ENCODE results near the gene TMOD2. TPM values are rescaled to one million over a fixed set of nuclear protein-coding genes. Genes with fewer than 3 reads are reported as not detected.

Gene TMOD2
- total and polyA plus RNA-seq, 2 of the 8 experiments (the other 6 are each of a cell fraction or from before 2014, with no cell fraction given) = 0.80 to 6.5 TPM

DNA sequence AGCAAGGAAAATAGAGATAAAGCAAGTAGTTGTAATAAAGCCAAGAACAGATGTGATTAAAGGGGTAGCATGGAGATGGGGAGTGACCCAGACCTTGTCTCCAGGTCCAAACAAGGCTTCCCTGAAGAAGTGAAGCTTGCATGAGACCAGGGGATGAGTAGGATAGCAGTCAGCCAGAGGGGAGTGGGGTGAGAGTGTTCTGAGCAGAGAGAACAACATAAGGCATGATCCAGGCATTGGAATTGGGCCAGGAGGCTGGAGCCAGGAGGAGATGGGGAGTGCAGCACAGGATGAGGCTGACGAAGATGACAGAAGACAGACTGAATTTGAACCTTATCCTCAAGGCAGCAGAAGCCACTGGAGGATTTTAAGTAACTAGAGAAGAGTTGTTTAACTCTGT, 7.2 kb downstream of the TMOD2 start:
- Histone ChIP-seq H3K4ac (replicated peaks; ENCODE audit: insufficient read length, low read depth, low read length) (no peak overlapping the region), H3K56ac (replicated peaks; ENCODE audit: insufficient read length, low read depth, low read length) (no peak overlapping the region), H2BK5ac (ENCODE audit: low read depth, low read length) (no peak overlapping the region), H2AK5ac (ENCODE audit: low read depth, low read length) (no peak overlapping the region), H3K23me2 (ENCODE audit: low read depth, low read length) (no peaks in the 10 kb centered on the region), H3K79me1 (ENCODE audit: low read depth, low read length) (no peaks in the 10 kb centered on the region; the same call in 1 of the 2 replicates), H3K4me3 (ENCODE audit: extremely low read depth in 1 of 4, insufficient read depth in 2 of 4, low read depth in 3 of 4, low read length in 4 of 4) (no peak overlapping the region), H4K91ac (replicated peaks; ENCODE audit: insufficient read length, low read length) (no peak overlapping the region), H3K79me2 (ENCODE audit: control insufficient read depth in 1 of 2, insufficient read depth in 2 of 2, low read length in 2 of 2) (no peaks in the 10 kb centered on the region), H3K18ac (ENCODE audit: extremely low read depth, low read length) (no peak overlapping the region), H3K9ac (replicated peaks in 1 of 4; ENCODE audit: extremely low read depth in 1 of 4, low read depth in 3 of 4, low read length in 3 of 4) (no peak overlapping the region), H2BK20ac (ENCODE audit: low read length) (peak overlapping the region; percentile 26; the same call in 1 of the 2 replicates), H2BK12ac (ENCODE audit: low read depth, low read length) (no peak overlapping the region), H4K8ac (ENCODE audit: extremely low read depth, insufficient read depth, low read length) (no peak overlapping the region), H2BK15ac (ENCODE audit: low read length) (no peak overlapping the region), H3K4me1 (replicated peaks in 1 of 4; ENCODE audit: control insufficient read depth in 3 of 4, insufficient read depth in 4 of 4, low read length in 3 of 4) (no peaks in the 10 kb centered on the region), H3K27me3 (replicated peaks in 1 of 4; ENCODE audit: control insufficient read depth in 3 of 4, extremely low read depth in 1 of 4, insufficient read depth in 3 of 4, low read length in 3 of 4) (no peaks in the 10 kb centered on the region; a peak in 3 of 7 replicates), H2AFZ (ENCODE audit: low read length) (no peak overlapping the region), H3K4me2 (ENCODE audit: insufficient read depth in 1 of 2, low read depth in 2 of 2, low read length in 2 of 2) (no peak overlapping the region), H3K23ac (ENCODE audit: insufficient read length) (no peak overlapping the region), H3K14ac (ENCODE audit: insufficient read length) (no peak overlapping the region), H4K5ac (ENCODE audit: insufficient read length, low read depth, low read length) (no peak overlapping the region), H3K9me3 (ENCODE audit: insufficient read depth in 2 of 2, low read depth in 1 of 2, low read length in 1 of 2) (no peaks in the 10 kb centered on the region), H3K27ac (ENCODE audit: low read depth, low read length) (no peak overlapping the region), H4K20me1 (replicated peaks in 1 of 2; ENCODE audit: control insufficient read depth in 1 of 2, insufficient read depth in 2 of 2, low read length in 2 of 2) (peaks cover 0 to 4% of the 10 kb centered on the region in 2 experiments), H2BK120ac (replicated peaks; ENCODE audit: low read depth, low read length) (no peak overlapping the region), H3K36me3 (ENCODE audit: control insufficient read depth in 2 of 4, insufficient read depth in 4 of 4, low read length in 3 of 4) (no peaks in the 10 kb centered on the region)
- ChIA-PET CTCF (ENCODE audit: partially characterized antibody) (interaction anchor here (0.6 to 4.1 kb wide), 11 partner anchors 15 to 242 kb away, joined by 3 to 26 read pairs (median 4); no protein-coding TSS in a partner anchor), POLR2A (ENCODE audit: partially characterized antibody) (no interaction called here)
- DNase-seq (ENCODE audit: low read depth in 1 of 2, low spot score in 2 of 2) = no peak
- TF ChIP-seq TAF7 (optimal IDR thresholded peaks at IDR 0.05; ENCODE audit: borderline replicate concordance, low read depth, low read length) (no peak), POLR2A (IDR thresholded peaks at IDR 0.05; ENCODE audit: control extremely low read depth in 1 of 2, low read depth in 2 of 2, low read length in 2 of 2) (no peak)
- 64% methylated on average over 1 of the region's 1 CpG; no CpG with 5 or more reads in 1 of the 2 experiments for WGBS, 2 experiments (ENCODE audit: extremely low coverage in 1 of 2, insufficient coverage in 1 of 2, insufficient read length in 1 of 2, insufficient replicate concordance in 2 of 2, low coverage in 1 of 2, low lambda C conversion rate in 2 of 2, missing lambda C conversion rate in 1 of 2)
- FAIRE-seq = no peak

Data from H1 (cell line).